ENCODE results near the gene SCYGR3. TPM values are rescaled to one million over a fixed set of nuclear protein-coding genes. Genes with fewer than 3 reads are reported as not detected.

Gene SCYGR3
- total and polyA plus RNA-seq, 2 of the 8 experiments (the other 6 are each of a cell fraction or from before 2014, with no cell fraction given), result not detected

GRCh38 chr2:227626580-227627151, 12.0 kb upstream of the SCYGR3 start:
- Histone ChIP-seq H3K9me3 (ENCODE audit: insufficient read depth in 2 of 2, low read depth in 1 of 2, low read length in 1 of 2) (no peaks in the 10 kb centered on the region), H3K79me2 (ENCODE audit: control insufficient read depth in 1 of 2, insufficient read depth in 2 of 2, low read length in 2 of 2) (no peaks in the 10 kb centered on the region), H3K56ac (replicated peaks; ENCODE audit: insufficient read length, low read depth, low read length) (no peak overlapping the region), H4K20me1 (replicated peaks in 1 of 2; ENCODE audit: control insufficient read depth in 1 of 2, insufficient read depth in 2 of 2, low read length in 2 of 2) (no peaks in the 10 kb centered on the region), H2BK15ac (ENCODE audit: low read length) (no peak overlapping the region), H2BK12ac (ENCODE audit: low read depth, low read length) (no peak overlapping the region), H3K79me1 (ENCODE audit: low read depth, low read length) (no peaks in the 10 kb centered on the region; the same call in 1 of the 2 replicates), H3K18ac (ENCODE audit: extremely low read depth, low read length) (no peak overlapping the region), H3K23me2 (ENCODE audit: low read depth, low read length) (no peaks in the 10 kb centered on the region; the same call in 1 of the 2 replicates), H3K9ac (replicated peaks in 1 of 4; ENCODE audit: extremely low read depth in 1 of 4, low read depth in 3 of 4, low read length in 3 of 4) (no peak overlapping the region), H2AFZ (ENCODE audit: low read length) (no peak overlapping the region), H4K91ac (replicated peaks; ENCODE audit: insufficient read length, low read length) (no peak overlapping the region), H2BK120ac (replicated peaks; ENCODE audit: low read depth, low read length) (no peak overlapping the region), H4K5ac (ENCODE audit: insufficient read length, low read depth, low read length) (no peak overlapping the region), H2BK5ac (ENCODE audit: low read depth, low read length) (no peak overlapping the region), H3K27me3 (replicated peaks in 1 of 4; ENCODE audit: control insufficient read depth in 3 of 4, extremely low read depth in 1 of 4, insufficient read depth in 3 of 4, low read length in 3 of 4) (no peaks in the 10 kb centered on the region), H3K27ac (ENCODE audit: low read depth, low read length) (no peak overlapping the region), H3K36me3 (ENCODE audit: control insufficient read depth in 2 of 4, insufficient read depth in 4 of 4, low read length in 3 of 4) (no peaks in the 10 kb centered on the region), H3K4me1 (replicated peaks in 1 of 4; ENCODE audit: control insufficient read depth in 3 of 4, insufficient read depth in 4 of 4, low read length in 3 of 4) (no peaks in the 10 kb centered on the region), H2AK5ac (ENCODE audit: low read depth, low read length) (no peak overlapping the region), H3K4ac (replicated peaks; ENCODE audit: insufficient read length, low read depth, low read length) (no peak overlapping the region), H4K8ac (ENCODE audit: extremely low read depth, insufficient read depth, low read length) (no peak overlapping the region), H2BK20ac (ENCODE audit: low read length) (no peak overlapping the region), H3K4me2 (ENCODE audit: insufficient read depth in 1 of 2, low read depth in 2 of 2, low read length in 2 of 2) (no peak overlapping the region), H3K4me3 (ENCODE audit: extremely low read depth in 1 of 4, insufficient read depth in 2 of 4, low read depth in 3 of 4, low read length in 4 of 4) (no peak overlapping the region), H3K14ac (ENCODE audit: insufficient read length) (no peak overlapping the region), H3K23ac (ENCODE audit: insufficient read length) (no peak overlapping the region)
- WGBS, 2 experiments (ENCODE audit: extremely low coverage in 1 of 2, insufficient coverage in 1 of 2, insufficient read length in 1 of 2, insufficient replicate concordance in 2 of 2, low coverage in 1 of 2, low lambda C conversion rate in 2 of 2, missing lambda C conversion rate in 1 of 2), result 95% methylated on average over 10 of the region's 10 CpGs; no CpG with 5 or more reads in 1 of the 2 experiments
- DNase-seq (ENCODE audit: low read depth in 1 of 2, low spot score in 2 of 2) (no peak), FAIRE-seq (no peak)
- ChIA-PET CTCF (ENCODE audit: partially characterized antibody) (interaction anchor here (0.6 to 1.0 kb wide), 2 partner anchors 10 to 144 kb away, joined by 3 to 4 read pairs; no protein-coding TSS in a partner anchor), POLR2A (ENCODE audit: partially characterized antibody) (no interaction called here)
- TF ChIP-seq CBX5 (IDR thresholded peaks at IDR 0.05; ENCODE audit: low read depth, low read length) (no peak), EP300 (IDR thresholded peaks at IDR 0.05; ENCODE audit: borderline replicate concordance in 1 of 2, low read depth in 2 of 2, low read length in 2 of 2) (no peak), KDM5A (IDR thresholded peaks at IDR 0.05; ENCODE audit: low read length) (no peak), JUND (IDR thresholded peaks at IDR 0.05; ENCODE audit: low read length) (no peak), CHD2 (IDR thresholded peaks at IDR 0.05; ENCODE audit: low read length) (no peak), RFX5 (IDR thresholded peaks at IDR 0.05; ENCODE audit: borderline replicate concordance, low read depth, low read length) (no peak), SRF (IDR thresholded peaks at IDR 0.05; ENCODE audit: low read depth, low read length) (no peak), SP1 (IDR thresholded peaks at IDR 0.05; ENCODE audit: low read depth, low read length) (no peak), CTBP2 (IDR thresholded peaks at IDR 0.05; ENCODE audit: borderline replicate concordance, insufficient read depth, insufficient read length, low read length) (no peak)
